Measurements from ENCODE around the gene PADI2.

- no peak for TF ChIP-seq ARID3B (CRISPR knock-in tag; IDR thresholded peaks at IDR 0.05; ENCODE audit: borderline replicate concordance)
- TF ChIP-seq ZNF407 (IDR thresholded peaks at IDR 0.05; ENCODE audit: low read depth), result no peak
- TF ChIP-seq PATZ1 (CRISPR knock-in tag; IDR thresholded peaks at IDR 0.05; ENCODE audit: borderline replicate concordance), result no peak
- no peak for TF ChIP-seq HDAC2 (IDR thresholded peaks at IDR 0.05)
- TF ChIP-seq ARNT (IDR thresholded peaks at IDR 0.05), result no peak
- TF ChIP-seq CREM (IDR thresholded peaks at IDR 0.05; ENCODE audit: low read depth), result no peak
- no peak for TF ChIP-seq ZZZ3 (IDR thresholded peaks at IDR 0.05)
- TF ChIP-seq CTCF (IDR thresholded peaks at IDR 0.05 in 2 of 3, conservative IDR thresholded peaks at IDR 0.05 in 1 of 3; ENCODE audit: insufficient read depth in 2 of 3, low read depth in 1 of 3, low read length in 3 of 3), result no peak
- no peak for TF ChIP-seq EHMT2 (IDR thresholded peaks at IDR 0.05)
Observed at GRCh38 chr1:17139637-17140036, 20.4 kb upstream of the PADI2 start.
